22Rv1 (cell line): ENCODE data around the gene FAXDC2.

Experiments
- H3K27ac ChIP-seq: fragments of 450-650 bp; 2 replicates; pipeline ENCODE4 v1.5.1; 2017
- CTCF ChIP-seq: fragments of 450-650 bp; IDR thresholded peaks from 2 replicates; pipeline ENCODE4 v1.5.1; 2017; ENCODE audit warnings: mild to moderate bottlenecking
- ZFX ChIP-seq: fragments of 450-650 bp; IDR thresholded peaks from 2 replicates; pipeline ENCODE4 v1.6.1; 2017; ENCODE audit warnings: antibody characterized with exemption, borderline replicate concordance

FAXDC2 gene

GRCh38 chr5:154850255-154851062 is at the start of gene FAXDC2:
Gene FAXDC2 (minus strand): TSS chr5:154850603. CDS start chr5:154838178, 12,425 bp downstream.
- TF ChIP-seq ZFX (no peak), CTCF (no peak)
- no peak within 1 kb of the TSS for H3K27ac ChIP-seq

- no peak overlapping the region for H3K27ac ChIP-seq
- TF ChIP-seq ZFX (no peak), CTCF (no peak)
Observed at GRCh38 chr5:154900066-154900465, 49.7 kb upstream of the FAXDC2 start.

GRCh38 chr5:154899151-154899816 is 48.9 kb upstream of the FAXDC2 start:
- TF ChIP-seq CTCF (no peak), ZFX (no peak)
- no peak overlapping the region for H3K27ac ChIP-seq

- no peak overlapping the region for H3K27ac ChIP-seq
- no peak for TF ChIP-seq ZFX
- no peak for TF ChIP-seq CTCF
Observed at GRCh38 chr5:154898210-154898609, 47.8 kb upstream of the FAXDC2 start.

GRCh38 chr5:154896562-154897165 is 46.3 kb upstream of the FAXDC2 start:
- no peak overlapping the region for H3K27ac ChIP-seq
- TF ChIP-seq CTCF: no peak
- no peak for TF ChIP-seq ZFX

- no peak overlapping the region for H3K27ac ChIP-seq
- TF ChIP-seq CTCF (no peak), ZFX (no peak)
Observed at GRCh38 chr5:154895606-154896561, 45.5 kb upstream of the FAXDC2 start.
